Mesothelial cell of epicardium (in vitro differentiated cells): Measurements from ENCODE around the gene ADH1A. TPM values are rescaled to one million over a fixed set of nuclear protein-coding genes. Genes with fewer than 3 reads are reported as not detected.

ENCODE experiments used
- DNase-seq, 2 experiments: peaks; one replicate each; pipeline ENCODE4 v3.0.0; 2021; ENCODE audit warnings: low spot score in 2 of 2; ENCODE audit not compliant: unreplicated experiment in 2 of 2
- H3K27ac Mint-ChIP-seq: 2 replicates; pipeline ENCODE4 v1.8.0; 2021; ENCODE audit warnings: mixed read lengths
- H3K27me3 Mint-ChIP-seq: 2 replicates; pipeline ENCODE4 v1.8.0; 2021; ENCODE audit warnings: low read depth, mixed read lengths
- H3K36me3 Mint-ChIP-seq: 2 replicates; pipeline ENCODE4 v1.8.0; 2021; ENCODE audit warnings: mixed read lengths
- H3K4me1 Mint-ChIP-seq: 2 replicates; pipeline ENCODE4 v1.8.0; 2021; ENCODE audit warnings: mixed read lengths
- H3K4me3 Mint-ChIP-seq: 2 replicates; pipeline ENCODE4 v1.8.0; 2021; ENCODE audit warnings: mild to moderate bottlenecking, moderate library complexity, mixed read lengths
- H3K9me3 Mint-ChIP-seq: 2 replicates; pipeline ENCODE4 v1.8.0; 2021; ENCODE audit warnings: mixed read lengths
- CTCF ChIP-seq: fragments of 200-600 bp; sonication (generic); IDR thresholded peaks from one replicate; pipeline ENCODE4 v1.5.0; 2021; ENCODE audit warnings: antibody characterized with exemption; ENCODE audit not compliant: unreplicated experiment
- total RNA-seq: library from RNA; stranded (reverse); gene quantifications from 3 replicates; pipeline ENCODE4 v1.2.1, GENCODE V29; 2021

The ADH1A gene
- total RNA-seq, result not detected in 3 replicates

DNA sequence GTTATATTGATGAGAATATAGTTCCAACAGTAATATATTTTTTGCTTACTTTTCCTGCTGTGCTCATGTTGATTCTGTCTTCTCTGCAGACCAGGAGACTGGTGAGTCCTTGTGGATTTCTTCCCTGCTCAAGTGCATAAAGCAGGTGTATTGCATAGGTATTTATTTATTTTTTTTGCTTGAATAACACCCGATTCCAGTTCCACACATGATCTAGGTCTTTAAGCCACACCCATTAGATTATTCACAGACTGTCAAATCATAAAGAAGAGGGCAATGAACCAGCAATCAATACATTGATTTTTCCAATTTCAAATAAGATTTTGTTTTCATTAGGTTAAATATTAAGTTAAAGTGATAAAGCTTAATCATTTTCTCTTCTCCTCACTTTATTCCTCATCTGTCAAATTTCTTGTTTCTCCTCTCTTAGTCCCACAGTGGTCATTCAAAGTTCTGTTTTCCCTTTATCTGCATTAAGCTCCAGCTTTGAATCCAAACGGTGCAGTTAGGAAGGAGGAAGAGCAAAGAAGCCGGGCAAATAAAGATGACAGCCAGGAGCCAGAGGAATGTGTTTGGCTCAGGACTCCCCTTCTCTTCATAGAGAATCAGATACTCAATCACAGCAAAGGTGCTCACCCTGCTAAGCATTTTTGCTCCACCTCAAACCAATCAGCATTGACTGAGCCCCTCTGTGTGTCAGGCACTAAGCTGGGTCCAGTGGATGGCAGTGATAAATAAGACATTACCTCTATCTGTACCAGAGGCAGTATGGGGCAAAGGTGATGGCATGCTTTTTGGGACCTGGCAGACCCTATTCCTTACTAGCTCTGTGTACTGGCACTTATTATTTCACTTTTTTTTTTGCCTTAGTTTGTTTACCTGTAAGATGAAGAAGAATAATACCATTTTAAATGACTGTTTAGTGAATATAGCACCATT is at the start of gene ADH1A:
TSS of gene ADH1A (minus strand) at position 138 of the 939 bp plus-strand sequence. CDS start at position 67, 71 bp downstream.
- TF ChIP-seq CTCF, result no peak
- Mint-ChIP-seq H3K27ac (no peak within 1 kb of the TSS), H3K36me3 (peaks cover 8% of the 10 kb centered on the region), H3K4me3 (no peak within 1 kb of the TSS), H3K27me3 (no peaks in the 10 kb centered on the region), H3K9me3 (peaks cover 19% of the 10 kb centered on the region), H3K4me1 (no peaks in the 10 kb centered on the region)
- no peak for DNase-seq

GRCh38 chr4:99339172-99339571 is 48.4 kb upstream of the ADH1A start:
- H3K27me3 Mint-ChIP-seq, result peaks cover 4% of the 10 kb centered on the region
- H3K27ac Mint-ChIP-seq, result no peak overlapping the region
- no peaks in the 10 kb centered on the region for H3K36me3 Mint-ChIP-seq
- H3K9me3 Mint-ChIP-seq, result no peaks in the 10 kb centered on the region
- no peak overlapping the region for H3K4me3 Mint-ChIP-seq
- no peak for TF ChIP-seq CTCF
- H3K4me1 Mint-ChIP-seq, result no peaks in the 10 kb centered on the region
- no peak for DNase-seq

- no peaks in the 10 kb centered on the region for H3K36me3 Mint-ChIP-seq
- TF ChIP-seq CTCF, result no peak
- H3K9me3 Mint-ChIP-seq, result peaks cover 3% of the 10 kb centered on the region
- no peak overlapping the region for H3K4me3 Mint-ChIP-seq
- no peak overlapping the region for H3K27ac Mint-ChIP-seq
- DNase-seq, result no peak
- peaks cover 4% of the 10 kb centered on the region for H3K27me3 Mint-ChIP-seq
- no peaks in the 10 kb centered on the region for H3K4me1 Mint-ChIP-seq
Observed at GRCh38 chr4:99336553-99336952, 45.8 kb upstream of the ADH1A start.

- TF ChIP-seq CTCF, result no peak
- H3K27ac Mint-ChIP-seq, result no peak overlapping the region
- H3K36me3 Mint-ChIP-seq, result no peaks in the 10 kb centered on the region
- no peak for DNase-seq
- H3K9me3 Mint-ChIP-seq, result peaks cover 3% of the 10 kb centered on the region
- no peak overlapping the region for H3K4me3 Mint-ChIP-seq
- H3K27me3 Mint-ChIP-seq, result peaks cover 4% of the 10 kb centered on the region
- no peaks in the 10 kb centered on the region for H3K4me1 Mint-ChIP-seq
Observed at GRCh38 chr4:99334880-99335279, 44.1 kb upstream of the ADH1A start.

DNA sequence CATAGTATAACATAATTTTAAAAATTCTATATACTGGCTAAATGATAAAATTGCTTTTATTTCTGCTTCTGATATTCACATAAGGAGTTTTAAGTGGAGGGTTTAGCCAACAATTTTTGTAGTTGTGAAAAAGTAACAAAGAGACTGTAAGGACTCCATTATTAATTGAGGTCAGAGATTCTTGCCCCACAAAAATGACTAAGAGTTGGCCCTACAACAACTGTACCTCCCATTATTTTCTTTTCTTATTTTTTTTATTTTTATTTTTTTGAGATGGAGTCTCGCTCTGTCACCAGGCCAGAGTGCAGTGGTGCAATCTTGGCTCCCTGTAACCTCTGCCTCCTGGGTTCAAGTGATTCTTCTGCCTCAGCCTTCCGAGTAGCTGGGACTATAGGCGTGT is 39.9 kb upstream of the ADH1A start:
- Mint-ChIP-seq H3K27me3 (no peaks in the 10 kb centered on the region), H3K27ac (no peak overlapping the region), H3K36me3 (no peaks in the 10 kb centered on the region), H3K4me3 (no peak overlapping the region), H3K4me1 (no peaks in the 10 kb centered on the region), H3K9me3 (peaks cover 18% of the 10 kb centered on the region)
- no peak for TF ChIP-seq CTCF
- DNase-seq, result no peak
